Measurements from ENCODE around the gene RNASEH2C. TPM values are rescaled to one million over a fixed set of nuclear protein-coding genes. Genes with fewer than 3 reads are reported as not detected.
A peak's percentile ranks its signal among the peaks of the same experiment; 100 is the strongest.
"Not testable (repeated sequence)": the region's sequence is repeated elsewhere in the genome, so short reads cannot be mapped to it uniquely, and the experiment has no call there.

Gene RNASEH2C
- total RNA-seq, 1 donor from 2014 or later = 44.4 TPM

DNA sequence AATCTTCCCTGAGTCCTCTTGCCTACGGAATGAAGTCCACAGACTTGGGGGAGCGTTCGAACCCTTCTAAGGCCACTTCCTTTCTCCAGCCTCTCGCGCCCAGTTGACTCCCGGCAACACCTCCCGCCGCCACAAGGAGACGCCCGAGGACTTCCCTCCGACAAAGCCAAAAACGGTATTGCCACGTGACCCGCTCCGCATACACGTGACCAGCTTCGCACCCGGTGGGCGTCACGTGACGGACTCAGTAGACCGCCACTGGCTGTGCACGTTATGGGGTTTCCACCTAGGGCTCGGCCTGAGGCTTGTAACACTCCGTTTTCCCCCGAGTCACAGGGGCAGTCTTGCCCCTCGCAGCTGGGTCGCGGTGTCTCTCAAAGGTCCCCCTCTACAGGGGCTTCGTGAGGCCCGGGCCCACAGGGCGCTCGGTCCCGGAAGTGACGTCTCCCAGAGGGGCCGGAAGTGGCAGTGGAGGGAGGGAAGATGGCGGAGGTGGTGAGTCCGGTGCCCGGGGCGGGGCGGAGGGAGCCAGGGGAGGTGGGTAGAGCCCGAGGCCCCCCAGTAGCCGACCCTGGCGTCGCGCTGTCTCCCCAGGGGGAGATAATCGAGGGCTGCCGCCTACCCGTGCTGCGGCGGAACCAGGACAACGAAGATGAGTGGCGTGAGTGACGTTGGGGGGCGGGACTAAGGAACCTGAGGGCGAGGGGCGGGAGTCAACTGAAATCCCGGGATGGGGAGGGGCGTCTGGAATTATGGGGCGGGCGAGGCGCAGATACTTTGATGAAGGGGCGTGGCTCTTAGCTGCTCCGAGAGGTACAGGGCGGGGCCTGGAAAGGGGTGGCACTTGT is 8.6 kb downstream of the RNASEH2C start, which contains the start of gene KAT5:
KAT5 (plus strand) TSS at position 468 of the 848 bp plus-strand sequence; CDS start at position 484, 16 bp downstream.
- intact Hi-C loops (cut with DNase I) = no loop called here
- peaks cover 27% of the 10 kb centered on the region for H3K4me1 ChIP-seq
- peak within 1 kb of the TSS; percentile 99 for H3K27ac ChIP-seq
- H3K36me3 ChIP-seq = peaks cover 41% of the 10 kb centered on the region
- DNase-seq (peak; percentile 99), ATAC-seq (peak; percentile 95 to 96)
- peak within 1 kb of the TSS; percentile 71 for H3K4me3 ChIP-seq
- no peaks in the 10 kb centered on the region for H3K27me3 ChIP-seq (ENCODE audit: low read depth)
- TF ChIP-seq, protein P1, sequence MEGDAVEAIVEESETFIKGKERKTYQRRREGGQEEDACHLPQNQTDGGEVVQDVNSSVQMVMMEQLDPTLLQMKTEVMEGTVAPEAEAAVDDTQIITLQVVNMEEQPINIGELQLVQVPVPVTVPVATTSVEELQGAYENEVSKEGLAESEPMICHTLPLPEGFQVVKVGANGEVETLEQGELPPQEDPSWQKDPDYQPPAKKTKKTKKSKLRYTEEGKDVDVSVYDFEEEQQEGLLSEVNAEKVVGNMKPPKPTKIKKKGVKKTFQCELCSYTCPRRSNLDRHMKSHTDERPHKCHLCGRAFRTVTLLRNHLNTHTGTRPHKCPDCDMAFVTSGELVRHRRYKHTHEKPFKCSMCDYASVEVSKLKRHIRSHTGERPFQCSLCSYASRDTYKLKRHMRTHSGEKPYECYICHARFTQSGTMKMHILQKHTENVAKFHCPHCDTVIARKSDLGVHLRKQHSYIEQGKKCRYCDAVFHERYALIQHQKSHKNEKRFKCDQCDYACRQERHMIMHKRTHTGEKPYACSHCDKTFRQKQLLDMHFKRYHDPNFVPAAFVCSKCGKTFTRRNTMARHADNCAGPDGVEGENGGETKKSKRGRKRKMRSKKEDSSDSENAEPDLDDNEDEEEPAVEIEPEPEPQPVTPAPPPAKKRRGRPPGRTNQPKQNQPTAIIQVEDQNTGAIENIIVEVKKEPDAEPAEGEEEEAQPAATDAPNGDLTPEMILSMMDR (IDR thresholded peaks at IDR 0.05) = peak; percentile 96
- H3K9me3 ChIP-seq = no peaks in the 10 kb centered on the region

DNA sequence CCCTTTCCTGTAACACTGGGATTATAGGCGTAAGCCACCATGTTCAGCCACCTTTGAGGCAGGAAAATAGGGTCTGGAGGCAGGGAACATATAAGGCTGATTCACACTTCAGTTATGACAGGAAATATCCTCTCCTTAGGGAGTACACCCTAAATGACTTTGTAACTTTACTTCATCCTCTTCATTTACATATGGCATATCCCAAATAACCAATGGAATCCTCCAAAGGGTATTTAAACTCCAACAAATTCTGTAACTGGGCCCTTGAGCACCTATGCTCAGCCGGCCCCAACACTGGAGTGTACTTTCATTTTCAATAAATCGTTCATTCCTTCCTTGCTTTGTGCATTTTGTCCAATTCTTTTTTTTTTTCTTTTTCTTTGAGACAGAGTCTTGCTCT is 10.2 kb downstream of the RNASEH2C start:
- no peak for DNase-seq
- Histone ChIP-seq H3K9me3 (no peaks in the 10 kb centered on the region), H3K27me3 (ENCODE audit: low read depth) (no peaks in the 10 kb centered on the region), H3K36me3 (peaks cover 25% of the 10 kb centered on the region), H3K27ac (peak overlapping the region; percentile 99), H3K4me3 (no peak overlapping the region), H3K4me1 (peaks cover 31% of the 10 kb centered on the region)
- no peak for ATAC-seq
- TF ChIP-seq, protein P1 (IDR thresholded peaks at IDR 0.05) = no peak
- intact Hi-C loops (cut with DNase I) = no loop called here

DNA sequence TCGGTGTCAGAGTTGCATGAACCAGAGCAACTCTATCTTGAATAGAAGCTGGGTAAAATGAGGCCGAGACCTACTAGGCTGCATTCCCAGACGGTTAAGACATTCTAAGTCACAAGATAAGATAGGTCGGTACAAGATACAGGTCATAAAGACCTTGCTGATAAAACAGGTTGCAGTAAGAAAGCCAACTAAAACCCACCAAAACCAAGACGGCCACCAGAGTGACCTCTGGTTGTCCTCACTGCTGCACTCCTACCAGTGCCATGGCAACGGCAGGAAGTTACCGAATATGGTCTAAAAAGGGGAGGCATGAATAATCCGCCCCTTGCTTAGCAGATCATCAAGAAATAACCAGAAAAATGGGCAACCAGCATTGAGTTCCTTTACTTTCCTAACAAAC is 10.9 kb downstream of the RNASEH2C start:
- H3K27me3 ChIP-seq (ENCODE audit: low read depth) = no peaks in the 10 kb centered on the region
- no peak for ATAC-seq
- no peaks in the 10 kb centered on the region for H3K9me3 ChIP-seq
- no peak for DNase-seq
- TF ChIP-seq, protein P1 (IDR thresholded peaks at IDR 0.05) = no peak
- no peak overlapping the region for H3K27ac ChIP-seq
- H3K4me1 ChIP-seq = peaks cover 31% of the 10 kb centered on the region
- no peak overlapping the region for H3K4me3 ChIP-seq
- intact Hi-C loops (cut with DNase I) = no loop called here
- peaks cover 18% of the 10 kb centered on the region for H3K36me3 ChIP-seq

DNA sequence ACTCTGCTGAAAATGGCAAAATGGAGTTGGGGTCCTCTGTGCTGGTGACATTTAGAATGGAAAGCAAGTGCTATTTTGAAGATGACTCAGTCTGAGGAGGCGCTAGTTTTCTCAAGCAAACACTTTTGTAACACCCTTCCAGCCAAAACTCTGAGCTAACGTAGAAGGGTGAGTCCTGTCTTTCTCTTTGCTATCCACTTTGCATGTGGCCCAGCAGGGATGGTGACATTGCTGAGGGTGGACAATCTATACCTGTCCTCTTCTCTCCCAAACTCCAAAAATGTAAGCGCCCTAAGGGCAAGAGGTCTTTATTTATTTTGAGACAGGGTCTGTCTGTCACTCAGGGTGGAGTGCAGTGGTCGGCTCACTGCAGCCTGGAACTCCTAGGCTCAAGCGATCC is 12.1 kb downstream of the RNASEH2C start:
- no peaks in the 10 kb centered on the region for H3K9me3 ChIP-seq
- no peak overlapping the region for H3K4me3 ChIP-seq
- intact Hi-C loops (cut with DNase I) = no loop called here
- DNase-seq (no peak), ATAC-seq (no peak)
- peaks cover 31% of the 10 kb centered on the region for H3K4me1 ChIP-seq
- peaks cover 6% of the 10 kb centered on the region for H3K36me3 ChIP-seq
- H3K27ac ChIP-seq = no peak overlapping the region
- no peaks in the 10 kb centered on the region for H3K27me3 ChIP-seq (ENCODE audit: low read depth)
- TF ChIP-seq, protein P1 (IDR thresholded peaks at IDR 0.05) = no peak

DNA sequence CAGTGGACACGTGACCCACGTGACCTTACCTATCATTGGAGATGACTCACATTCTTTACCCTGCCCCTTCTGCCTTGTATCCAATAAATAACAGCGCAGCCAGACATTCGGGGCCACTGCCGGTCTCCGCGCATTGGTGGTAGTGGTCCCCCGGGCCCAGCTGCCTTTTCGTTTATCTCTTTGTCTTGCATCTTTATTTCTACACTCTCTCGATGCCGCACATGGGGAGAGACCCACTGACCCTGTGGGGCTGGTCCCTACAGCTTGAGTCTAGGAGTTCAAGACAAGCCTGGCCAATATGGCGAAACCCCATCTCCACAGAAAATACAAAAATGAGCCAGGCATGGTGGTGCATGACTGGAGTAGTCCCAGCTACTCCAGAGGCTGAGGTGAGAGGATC is 13.6 kb downstream of the RNASEH2C start:
- H3K9me3 ChIP-seq; ATAC-seq; intact Hi-C loops (cut with DNase I); DNase-seq; H3K36me3 ChIP-seq; H3K27me3 ChIP-seq (ENCODE audit: low read depth); H3K4me3 ChIP-seq; H3K27ac ChIP-seq: not testable (repeated sequence)
- H3K4me1 ChIP-seq = peaks cover 21% of the 10 kb centered on the region

DNA sequence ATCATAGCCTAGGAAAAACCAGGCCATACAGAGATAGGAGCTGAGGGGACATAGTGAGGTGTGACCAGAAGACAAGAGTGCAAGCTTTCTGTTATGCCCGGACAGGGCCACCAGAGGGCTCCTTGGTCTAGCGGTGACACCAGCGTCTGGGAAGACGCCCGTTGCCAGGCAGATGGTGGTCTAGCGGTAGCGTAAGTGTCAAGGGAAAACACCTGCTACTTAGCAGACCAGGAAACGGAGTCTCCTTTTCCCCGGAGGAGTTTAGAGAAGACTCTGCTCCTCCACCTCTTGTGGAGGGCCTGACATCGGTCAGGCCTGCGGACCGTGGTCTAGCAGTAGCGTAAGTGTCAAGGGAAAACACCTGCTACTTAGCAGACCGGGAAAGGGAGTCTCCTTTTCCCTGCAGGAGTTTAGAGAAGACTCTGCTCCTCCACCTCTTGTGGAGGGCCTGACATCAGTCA is 14.3 kb downstream of the RNASEH2C start:
- intact Hi-C loops (cut with DNase I); ATAC-seq; H3K9me3 ChIP-seq; H3K27me3 ChIP-seq (ENCODE audit: low read depth); H3K36me3 ChIP-seq; H3K27ac ChIP-seq: not testable (repeated sequence)
- peak overlapping the region; percentile 21 for H3K4me3 ChIP-seq
- peak; percentile 88 for DNase-seq
- TF ChIP-seq, protein P1 (IDR thresholded peaks at IDR 0.05) = peak; percentile 78
- H3K4me1 ChIP-seq = peaks cover 21% of the 10 kb centered on the region

Data from lower lobe of right lung (tissue), 2 donors.